Epidermal melanocyte (primary cell): ENCODE data around the gene TEX19.

ENCODE experiments used
- DNase-seq: peaks from one replicate; pipeline ENCODE4 v3.0.0; 2011; ENCODE audit warnings: low spot score; ENCODE audit not compliant: insufficient read length

The TEX19 gene

GRCh38 chr17:82358465-82359350, at the start of gene TEX19:
Gene TEX19, plus strand, starts transcription at chr17:82359247. Its CDS starts 2,904 bp downstream, at chr17:82362151.
- DNase-seq, result no peak

- DNase-seq, result no peak
These were observed 49.1 kb upstream of the TEX19 start for GRCh38 chr17:82309656-82310570.

GRCh38 chr17:82310877-82311276, 48.2 kb upstream of the TEX19 start:
- no peak for DNase-seq

GRCh38 chr17:82311971-82312370, 47.1 kb upstream of the TEX19 start:
- DNase-seq, result no peak

- DNase-seq, result no peak
These were observed 45.6 kb upstream of the TEX19 start for GRCh38 chr17:82313195-82314011.

- DNase-seq, result no peak
These were observed 44.9 kb upstream of the TEX19 start for GRCh38 chr17:82314012-82314726.

GRCh38 chr17:82314727-82315605, 44.1 kb upstream of the TEX19 start:
- no peak for DNase-seq

GRCh38 chr17:82315703-82316358, 43.2 kb upstream of the TEX19 start:
- DNase-seq, result no peak

- DNase-seq, result no peak
These were observed 42.2 kb upstream of the TEX19 start for GRCh38 chr17:82316651-82317393.

- DNase-seq, result no peak
These were observed 41.5 kb upstream of the TEX19 start, which contains the start of gene CD7 for GRCh38 chr17:82317394-82318168. Gene CD7, minus strand, starts transcription at chr17:82317608. Its CDS starts 113 bp downstream, at chr17:82317495.

- DNase-seq, result no peak
These were observed 40.9 kb upstream of the TEX19 start for GRCh38 chr17:82318169-82318498.

GRCh38 chr17:82318772-82319606, 40.1 kb upstream of the TEX19 start:
- no peak for DNase-seq

GRCh38 chr17:82319619-82320062, 39.4 kb upstream of the TEX19 start:
- DNase-seq, result no peak

- no peak for DNase-seq
These were observed 38.8 kb upstream of the TEX19 start for GRCh38 chr17:82320140-82320840.

GRCh38 chr17:82320956-82321927, 37.8 kb upstream of the TEX19 start:
- DNase-seq, result no peak
